ENCODE data around the gene MRAS. TPM values are rescaled to one million over a fixed set of nuclear protein-coding genes. Genes with fewer than 3 reads are reported as not detected.

The MRAS gene
- total and polyA plus RNA-seq, 2 of the 13 experiments (the other 11 are each of a cell fraction or from before 2014, with no cell fraction given), result 8.8 to 36.2 TPM

- TF ChIP-seq USF2 (IDR thresholded peaks at IDR 0.05; ENCODE audit: low read depth, low read length) (no peak), USF2 (CRISPR knock-in tag; IDR thresholded peaks at IDR 0.05; ENCODE audit: borderline replicate concordance) (peak; percentile 38; the same call in 1 of the 2 replicates), FOXP4 (CRISPR knock-in tag; IDR thresholded peaks at IDR 0.05) (0 out of 2 replicates have a peak, but pooled peaks have one; percentile 18), ZNF550 (CRISPR knock-in tag; IDR thresholded peaks at IDR 0.05; ENCODE audit: borderline replicate concordance) (no peak), MED13 (CRISPR knock-in tag; IDR thresholded peaks at IDR 0.05) (no peak), ZHX1 (CRISPR knock-in tag; IDR thresholded peaks at IDR 0.05; ENCODE audit: low read depth) (peak; percentile 55; the same call in 1 of the 2 replicates), SOX6 (IDR thresholded peaks at IDR 0.05) (no peak), SOX6 (CRISPR knock-in tag; IDR thresholded peaks at IDR 0.05) (peak; percentile 41; the same call in 1 of the 2 replicates), KAT7 (CRISPR knock-in tag; IDR thresholded peaks at IDR 0.05; ENCODE audit: borderline replicate concordance) (no peak), YY1 (IDR thresholded peaks at IDR 0.05; ENCODE audit: insufficient read depth, insufficient replicate concordance, low read depth, low read length) (no peak), BHLHE40 (IDR thresholded peaks at IDR 0.05; ENCODE audit: low read length) (peak; percentile 93), ZNF337 (CRISPR knock-in tag; IDR thresholded peaks at IDR 0.05; ENCODE audit: borderline replicate concordance, low read depth) (no peak), PATZ1 (CRISPR knock-in tag; IDR thresholded peaks at IDR 0.05) (0 out of 2 replicates have a peak, but pooled peaks have one; percentile 41), TFAP4 (IDR thresholded peaks at IDR 0.05; ENCODE audit: borderline replicate concordance, low read depth) (peak; percentile 64; the same call in 1 of the 2 replicates), MIER2 (CRISPR knock-in tag; IDR thresholded peaks at IDR 0.05) (no peak), SOX5 (CRISPR knock-in tag; IDR thresholded peaks at IDR 0.05; ENCODE audit: borderline replicate concordance) (peak; percentile 33; the same call in 1 of the 2 replicates), SOX13 (IDR thresholded peaks at IDR 0.05) (no peak), SOX13 (CRISPR knock-in tag; conservative IDR thresholded peaks at IDR 0.05 in 1 of 2, IDR thresholded peaks at IDR 0.05 in 1 of 2) (peak in 1 of 2 experiments; percentile 66; a peak in 1 of 4 replicates)
Measured at GRCh38 chr3:138359919-138360868, 11.8 kb downstream of the MRAS start (continued).
